HCT116 (cell line): ENCODE results near the gene SPINK14. TPM values are rescaled to one million over a fixed set of nuclear protein-coding genes. Genes with fewer than 3 reads are reported as not detected.

Source experiments
- ATAC-seq: fragments of 200-7000 bp; cut with Tn5 transposase; 2 replicates; pipeline ENCODE4 v1.9.1; 2020; ENCODE audit warnings: mild to moderate bottlenecking, moderate library complexity
- BruUV-seq: library from RNA; stranded (reverse); fragments of 400-500 nt; replicated peaks from 2 replicates; lab custom pipeline; 2021; lab: Mats Ljungman, UMichigan
- CTCF ChIA-PET: fragments of 300-600 bp; sonication (Branson Sonifier 250); formaldehyde crosslinking; loops from one replicate; lab custom pipeline; 2021; ENCODE audit warnings: antibody characterized with exemption; lab: Charles Lee
- POLR2A ChIA-PET: fragments of 300-600, 350-600 bp; sonication (Branson Sonifier 250); formaldehyde crosslinking; loops from one replicate; lab custom pipeline; 2021; ENCODE audit warnings: antibody characterized with exemption; lab: Charles Lee
- RAD21 ChIA-PET, 2 experiments: fragments of 300-600 bp; sonication (Branson Sonifier 250); formaldehyde crosslinking; loops; one replicate each; lab custom pipeline; 2023; ENCODE audit warnings: low total read pairs in 2 of 2; ENCODE audit not compliant: uncharacterized antibody in 2 of 2, unreplicated experiment in 2 of 2, low non-redundant PET in 1 of 2; lab: Charles Lee
- DNase-seq: peaks from one replicate; pipeline ENCODE4 v3.0.0-alpha.2; 2010; ENCODE audit warnings: low read depth, low spot score
- H2AFZ ChIP-seq: fragments of 200-600 bp; shearing (Covaris generic), sonication (generic); 2 replicates; pipeline ENCODE4 v1.6.1; 2017; ENCODE audit warnings: low read depth, mixed run types, mixed read lengths, antibody characterized with exemption, low read length; ENCODE audit not compliant: poor library complexity, severe bottlenecking
- H3K27ac ChIP-seq: 2 replicates; pipeline ENCODE4 v1.5.1; 2012; ENCODE audit warnings: low read depth, low read length
- H3K27me3 ChIP-seq: fragments of 200-600 bp; sonication (generic); 2 replicates; pipeline ENCODE4 v1.6.1; 2016; ENCODE audit warnings: mixed run types, low read length, mixed read lengths; ENCODE audit not compliant: insufficient read depth
- H3K36me3 ChIP-seq, 2 experiments: fragments of 200-500 bp in 1 of 2; fragments of 200-600 bp in 1 of 2; sonication (Bioruptor generic) in 1 of 2; sonication (generic) in 1 of 2; 2 replicates each; pipeline versions ENCODE4 v1.5.1 to v1.6.1; 2014 to 2016; ENCODE audit warnings: low read length in 2 of 2, inconsistent platforms in 1 of 2, mixed read lengths in 1 of 2, mixed run types in 1 of 2; ENCODE audit not compliant: insufficient read depth in 2 of 2, control insufficient read depth in 1 of 2
- H3K4me1 ChIP-seq, 2 experiments: fragments of 200-600 bp in 1 of 2; sonication (generic) in 1 of 2; 2 replicates each; pipeline versions ENCODE4 v1.5.1 to v1.6.1; 2012 to 2017; ENCODE audit warnings: low read length in 2 of 2, inconsistent platforms in 1 of 2, mild to moderate bottlenecking in 1 of 2, mixed read lengths in 1 of 2, mixed run types in 1 of 2, moderate library complexity in 1 of 2; ENCODE audit not compliant: insufficient read depth in 2 of 2, control insufficient read depth in 1 of 2
- H3K4me2 ChIP-seq: fragments of 200-600 bp; sonication (generic); 2 replicates; pipeline ENCODE4 v1.6.1; 2017; ENCODE audit warnings: mixed run types, low read length, mixed read lengths
- H3K4me3 ChIP-seq, 2 experiments: fragments of 200-600 bp in 1 of 2; sonication (generic) in 1 of 2; replicated peaks in 1 of 2; 2 replicates each; pipeline ENCODE4 v1.5.1; 2011 to 2016; ENCODE audit warnings: low read length in 2 of 2, control low read depth in 1 of 2, low read depth in 1 of 2, mild to moderate bottlenecking in 1 of 2, mixed read lengths in 1 of 2, mixed run types in 1 of 2
- H3K79me2 ChIP-seq: fragments of 200-600 bp; sonication (generic); 2 replicates; pipeline ENCODE4 v1.6.1; 2017; ENCODE audit warnings: mild to moderate bottlenecking, mixed run types, low read length, moderate library complexity, mixed read lengths; ENCODE audit not compliant: insufficient read depth
- H3K9ac ChIP-seq: fragments of 200-600 bp; sonication (generic); 2 replicates; pipeline ENCODE4 v1.6.1; 2016; ENCODE audit warnings: low read length, mixed read lengths
- H3K9me2 ChIP-seq: fragments of 200-600 bp; sonication (generic), shearing (Covaris generic); 2 replicates; pipeline ENCODE4 v1.6.1; 2017; ENCODE audit warnings: mixed run types, mild to moderate bottlenecking, moderate library complexity; ENCODE audit not compliant: insufficient read depth
- H3K9me3 ChIP-seq, 2 experiments: fragments of 200-500 bp in 1 of 2; fragments of 200-600 bp in 1 of 2; sonication (Bioruptor generic) in 1 of 2; sonication (generic) in 1 of 2; 2 replicates each; pipeline ENCODE4 v1.6.1; 2014 to 2017; ENCODE audit warnings: low read length in 2 of 2, mixed read lengths in 2 of 2, inconsistent platforms in 1 of 2, low read depth in 1 of 2, mild to moderate bottlenecking in 1 of 2, mixed run types in 1 of 2, moderate library complexity in 1 of 2; ENCODE audit not compliant: control insufficient read depth in 1 of 2, insufficient read depth in 1 of 2
- H4K20me1 ChIP-seq: fragments of 200-600 bp; sonication (generic), shearing (Covaris generic); 2 replicates; pipeline ENCODE4 v1.6.1; 2017; ENCODE audit warnings: mixed run types, mild to moderate bottlenecking, moderate library complexity; ENCODE audit not compliant: insufficient read depth
- CBX3 ChIP-seq: IDR thresholded peaks from 2 replicates; pipeline ENCODE4 v1.6.1; 2012; ENCODE audit warnings: low read depth
- ELF1 ChIP-seq: IDR thresholded peaks from 2 replicates; pipeline ENCODE4 v1.6.1; 2012; ENCODE audit warnings: low read depth, borderline replicate concordance
- EZH2 ChIP-seq: fragments of 200-600 bp; sonication (generic); IDR thresholded peaks from 2 replicates; pipeline ENCODE4 v1.6.1; 2017; ENCODE audit warnings: antibody characterized with exemption, mixed run types
- FOSL1 ChIP-seq: IDR thresholded peaks from 2 replicates; pipeline ENCODE4 v1.6.1; 2012; ENCODE audit warnings: low read depth
- POLR2A ChIP-seq: IDR thresholded peaks from 2 replicates; pipeline ENCODE4 v1.7.0; 2011; ENCODE audit warnings: borderline replicate concordance; ENCODE audit not compliant: insufficient read depth, insufficient read length; ENCODE audit errors: extremely low read depth
- POLR2AphosphoS5 ChIP-seq: IDR thresholded peaks from 2 replicates; pipeline ENCODE4 v1.6.1; 2011; ENCODE audit warnings: mild to moderate bottlenecking, low read depth, low read length, moderate library complexity
- SRF ChIP-seq: IDR thresholded peaks from 2 replicates; pipeline ENCODE4 v1.6.1; 2012; ENCODE audit warnings: low read depth
- TCF7L2 ChIP-seq: IDR thresholded peaks from 2 replicates; pipeline ENCODE4 v1.7.0; 2011; ENCODE audit warnings: borderline replicate concordance, inconsistent platforms; ENCODE audit not compliant: insufficient read depth, insufficient read length; ENCODE audit errors: extremely low read depth
- YY1 ChIP-seq: IDR thresholded peaks from 2 replicates; pipeline ENCODE4 v1.6.1; 2011; ENCODE audit warnings: low read length, low read depth, moderate library complexity, mild to moderate bottlenecking; ENCODE audit not compliant: insufficient replicate concordance; ENCODE audit errors: extremely low read depth
- ZNF274 ChIP-seq: fragments of 200-500 bp; sonication (Bioruptor generic); IDR thresholded peaks from 2 replicates; pipeline ENCODE4 v1.6.1; 2014; ENCODE audit warnings: mild to moderate bottlenecking, low read depth, low read length, inconsistent platforms
- intact Hi-C: fragments of 100-400 bp; cut with micrococcal nuclease; formaldehyde crosslinking; loops from 2 replicates; pipeline ENCODE4 v1.10.0; 2022
- total RNA-seq: library from RNA; stranded (reverse); gene quantifications from one replicate; pipeline ENCODE4 v1.2.1, GENCODE V29; 2021; ENCODE audit not compliant: unreplicated experiment
- TF ChIP-seq, protein P1 (sequence below): IDR thresholded peaks from 2 replicates; pipeline ENCODE4 v1.6.1; 2012

SPINK14 gene
- total RNA-seq, 1 experiment from 2014 or later, result not detected

DNA sequence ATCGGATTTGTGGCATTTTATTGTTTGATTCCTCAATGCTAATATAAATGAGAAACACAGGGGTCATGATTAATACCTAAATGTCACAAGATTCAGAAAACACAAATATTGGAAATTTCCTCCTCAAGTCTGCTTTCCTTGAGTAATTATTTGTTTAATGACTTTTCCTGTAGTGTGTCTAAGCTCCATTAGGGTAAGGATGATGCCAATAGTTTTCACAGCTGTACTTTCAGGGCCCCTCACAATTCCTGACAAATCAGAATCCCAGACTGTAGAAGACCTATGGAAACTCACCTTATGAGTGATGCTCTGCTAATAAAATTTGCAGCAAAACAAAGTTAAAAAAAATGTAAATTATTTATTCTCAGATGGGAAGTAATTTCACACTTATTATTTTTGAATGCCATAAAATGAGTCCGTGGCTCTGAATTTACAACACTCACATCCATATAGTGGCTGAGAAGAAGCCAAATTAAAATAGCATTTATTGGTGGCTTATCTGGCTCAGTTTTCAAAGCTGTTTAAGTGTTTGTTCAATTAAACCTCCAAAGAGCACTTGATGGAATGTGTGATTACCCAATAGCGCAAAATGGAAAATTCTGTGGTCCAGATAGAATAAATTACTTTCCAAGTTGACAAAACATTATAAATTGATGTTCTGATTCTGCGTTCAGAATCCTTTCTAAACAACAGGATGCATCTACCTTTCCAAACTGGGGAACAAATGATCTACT is 1.6 kb upstream of the SPINK14 start:
- DNase-seq (no peak), ATAC-seq (no peak)
- H3K79me2 ChIP-seq, result no peaks in the 10 kb centered on the region
- H2AFZ ChIP-seq, result no peak overlapping the region
- 0 out of 2 replicates have a peak, but pooled peaks cover 6% of the 10 kb centered on the region for H3K27me3 ChIP-seq
- RAD21 ChIA-PET, result no interaction called here
- CTCF ChIA-PET, result no interaction called here
- H3K36me3 ChIP-seq, result no peaks in the 10 kb centered on the region
- H4K20me1 ChIP-seq, result no peaks in the 10 kb centered on the region; the same call in 1 of the 2 replicates
- no peaks in the 10 kb centered on the region for H3K4me1 ChIP-seq
- TF ChIP-seq CBX3 (no peak), TCF7L2 (no peak), POLR2AphosphoS5 (no peak), FOSL1 (no peak), YY1 (no peak), SRF (no peak), POLR2A (no peak), ZNF274 (no peak), ELF1 (no peak), EZH2 (no peak)
- TF ChIP-seq, protein P1, sequence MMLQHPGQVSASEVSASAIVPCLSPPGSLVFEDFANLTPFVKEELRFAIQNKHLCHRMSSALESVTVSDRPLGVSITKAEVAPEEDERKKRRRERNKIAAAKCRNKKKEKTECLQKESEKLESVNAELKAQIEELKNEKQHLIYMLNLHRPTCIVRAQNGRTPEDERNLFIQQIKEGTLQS, result no peak
- H3K9me2 ChIP-seq, result no peaks in the 10 kb centered on the region
- no TSS peak for BruUV-seq
- intact Hi-C loops, result no loop called here
- H3K4me2 ChIP-seq, result no peak overlapping the region
- POLR2A ChIA-PET, result no interaction called here
- H3K9ac ChIP-seq, result no peak overlapping the region
- H3K27ac ChIP-seq, result no peak overlapping the region
- H3K4me3 ChIP-seq, result no peak overlapping the region
- H3K9me3 ChIP-seq, result no peaks in the 10 kb centered on the region
